Small intestine (tissue), 7 donors: ENCODE results near the gene LMO3. TPM values are rescaled to one million over a fixed set of nuclear protein-coding genes. Genes with fewer than 3 reads are reported as not detected.

ENCODE experiments used
- DNase-seq, 2 donors: peaks; one replicate each; pipeline versions ENCODE4 v3.0.0 to v3.0.0-alpha.2; 2013
- FAIRE-seq: peaks from 2 replicates; lab custom pipeline; 2012; peaks lifted over from hg19 to GRCh38; lab: Jason Lieb, UNC
- H3K27ac ChIP-seq, 3 donors: one replicate each; pipeline ENCODE4 v1.5.1; 2013; ENCODE audit warnings: low read length in 2 of 3, mild to moderate bottlenecking in 2 of 3, control low read depth in 1 of 3, inconsistent platforms in 1 of 3, low read depth in 1 of 3, moderate library complexity in 1 of 3
- H3K27me3 ChIP-seq, 3 donors: one replicate each; pipeline ENCODE4 v1.6.1; 2013; ENCODE audit warnings: low read length in 3 of 3, inconsistent platforms in 1 of 3; ENCODE audit not compliant: control insufficient read depth in 3 of 3, insufficient read depth in 3 of 3
- H3K36me3 ChIP-seq, 3 donors: one replicate each; pipeline ENCODE4 v1.6.1; 2013; ENCODE audit warnings: low read length in 3 of 3, inconsistent platforms in 1 of 3, low read depth in 1 of 3, mild to moderate bottlenecking in 1 of 3, moderate library complexity in 1 of 3; ENCODE audit not compliant: control insufficient read depth in 3 of 3, insufficient read depth in 2 of 3
- H3K4me1 ChIP-seq, 3 donors: one replicate each; pipeline ENCODE4 v1.6.1; 2013; ENCODE audit warnings: low read length in 2 of 3, inconsistent platforms in 1 of 3, low read depth in 1 of 3, mild to moderate bottlenecking in 1 of 3, moderate library complexity in 1 of 3; ENCODE audit not compliant: control insufficient read depth in 3 of 3, insufficient read depth in 2 of 3
- H3K4me3 ChIP-seq, 3 donors: one replicate each; pipeline ENCODE4 v1.5.1; 2013; ENCODE audit warnings: low read length in 3 of 3, control low read depth in 1 of 3, inconsistent platforms in 1 of 3, low read depth in 1 of 3, mild to moderate bottlenecking in 1 of 3, moderate library complexity in 1 of 3
- H3K9me3 ChIP-seq, 2 donors: one replicate each; pipeline ENCODE4 v1.6.1; 2013; ENCODE audit warnings: low read depth in 1 of 2, low read length in 1 of 2; ENCODE audit not compliant: control insufficient read depth in 2 of 2, insufficient read depth in 1 of 2
- WGBS, 3 donors: extraction: QIAGEN DNeasy Blood & Tissue Kit; methylation state at CpG; one replicate each; pipeline ENCODE4 v1.1.7; 2013; 5-methylcytosine and 5-hydroxymethylcytosine counted together
- polyA plus RNA-seq, 4 donors: library from polyadenylated mRNA; stranded (reverse) in 3 of 4; unstranded in 1 of 4; fragments of 200-250 nt in 3 of 4; fragments of 120-200 nt in 1 of 4; gene quantifications; one replicate each; pipeline versions ENCODE4 v1.2.1 to v1.2.3, GENCODE V29; 2013
- donor health status: healthy with polysubstance abuse.
- donor health status: control.
- donor health status: control.
- donor health status: Bipolar disorder and iron deficiency.
- donor health status: healthy.

Gene LMO3
- polyA plus RNA-seq, 4 donors: 0.24 to 1.9 (median 0.48) TPM

- Histone ChIP-seq H3K4me3 (peak overlapping the region in 1 of 3 donors; percentile 43), H3K27me3 (peaks cover 0 to 73% (median 12%) of the 10 kb centered on the region in 3 donors), H3K9me3 (no peaks in the 10 kb centered on the region), H3K36me3 (no peaks in the 10 kb centered on the region), H3K27ac (no peak overlapping the region), H3K4me1 (peaks cover 0 to 12% (median 0%) of the 10 kb centered on the region in 3 donors)
- FAIRE-seq (no peak), DNase-seq (peak in 1 of 2 donors; percentile 14)
- WGBS, 3 donors: 1 to 4% (median 2%) methylated on average over 23 of the region's 23 CpGs
Observed at GRCh38 chr12:16605642-16606116, 283 bp downstream of the LMO3 start.

- Histone ChIP-seq H3K36me3 (no peaks in the 10 kb centered on the region), H3K9me3 (no peaks in the 10 kb centered on the region), H3K4me3 (peak overlapping the region in 1 of 3 donors; percentile 12), H3K27me3 (peaks cover 0 to 67% (median 8%) of the 10 kb centered on the region in 3 donors), H3K4me1 (peaks cover 0 to 12% (median 0%) of the 10 kb centered on the region in 3 donors), H3K27ac (no peak overlapping the region)
- FAIRE-seq (no peak), DNase-seq (no peak)
- 7 to 21% (median 12%) methylated on average over 22 of the region's 22 CpGs for WGBS, 3 donors
Observed at GRCh38 chr12:16604596-16605252, 1.2 kb downstream of the LMO3 start.

GRCh38 chr12:16603916-16604575 lies 1.9 kb downstream of the LMO3 start:
- DNase-seq (peak in 1 of 2 donors; percentile 14), FAIRE-seq (no peak)
- Histone ChIP-seq H3K4me1 (peaks cover 0 to 12% (median 0%) of the 10 kb centered on the region in 3 donors), H3K9me3 (no peaks in the 10 kb centered on the region), H3K27ac (no peak overlapping the region), H3K4me3 (no peak overlapping the region), H3K36me3 (no peaks in the 10 kb centered on the region), H3K27me3 (peaks cover 0 to 63% (median 8%) of the 10 kb centered on the region in 3 donors)
- WGBS, 3 donors: 62 to 78% (median 65%) methylated on average over 3 of the region's 3 CpGs

- H3K27ac ChIP-seq: no peak overlapping the region
- WGBS, 3 donors: 84 to 93% (median 89%) methylated on average over 5 of the region's 5 CpGs
- no peaks in the 10 kb centered on the region for H3K9me3 ChIP-seq
- FAIRE-seq (no peak), DNase-seq (no peak)
- H3K36me3 ChIP-seq: no peaks in the 10 kb centered on the region
- no peak overlapping the region for H3K4me3 ChIP-seq
- peaks cover 0 to 58% (median 6%) of the 10 kb centered on the region in 3 donors for H3K27me3 ChIP-seq
- H3K4me1 ChIP-seq: peaks cover 0 to 12% (median 0%) of the 10 kb centered on the region in 3 donors
Observed at GRCh38 chr12:16603260-16603915, 2.6 kb downstream of the LMO3 start.

GRCh38 chr12:16602412-16602811 lies 3.5 kb downstream of the LMO3 start:
- DNase-seq (no peak), FAIRE-seq (no peak)
- 64 to 69% (median 65%) methylated on average over 2 of the region's 2 CpGs for WGBS, 3 donors
- no peaks in the 10 kb centered on the region for H3K9me3 ChIP-seq
- H3K27ac ChIP-seq: no peak overlapping the region
- H3K4me3 ChIP-seq: no peak overlapping the region
- peaks cover 0 to 50% (median 2%) of the 10 kb centered on the region in 3 donors for H3K27me3 ChIP-seq
- peaks cover 0 to 12% (median 0%) of the 10 kb centered on the region in 3 donors for H3K4me1 ChIP-seq
- H3K36me3 ChIP-seq: no peaks in the 10 kb centered on the region

GRCh38 chr12:16600525-16600924 lies 5.4 kb downstream of the LMO3 start:
- no peak for DNase-seq
- Histone ChIP-seq H3K27ac (no peak overlapping the region), H3K36me3 (no peaks in the 10 kb centered on the region), H3K4me3 (no peak overlapping the region), H3K4me1 (peaks cover 0 to under 1% (median 0%) of the 10 kb centered on the region in 3 donors), H3K27me3 (peaks cover 0 to 31% (median 0%) of the 10 kb centered on the region in 3 donors), H3K9me3 (no peaks in the 10 kb centered on the region)
- no peak for FAIRE-seq
- 64 to 79% (median 69%) methylated on average over 5 of the region's 5 CpGs for WGBS, 3 donors

GRCh38 chr12:16599081-16599480 lies 6.9 kb downstream of the LMO3 start:
- H3K36me3 ChIP-seq: no peaks in the 10 kb centered on the region
- H3K27ac ChIP-seq: no peak overlapping the region
- H3K27me3 ChIP-seq: peaks cover 0 to 18% (median 0%) of the 10 kb centered on the region in 3 donors
- DNase-seq (no peak), FAIRE-seq (no peak)
- H3K4me1 ChIP-seq: no peaks in the 10 kb centered on the region
- no peaks in the 10 kb centered on the region for H3K9me3 ChIP-seq
- WGBS, 3 donors: 70 to 86% (median 74%) methylated on average over 6 of the region's 6 CpGs
- H3K4me3 ChIP-seq: no peak overlapping the region

- Histone ChIP-seq H3K27me3 (peaks cover 0 to 4% (median 0%) of the 10 kb centered on the region in 3 donors), H3K27ac (no peak overlapping the region), H3K9me3 (no peaks in the 10 kb centered on the region), H3K4me1 (no peaks in the 10 kb centered on the region), H3K36me3 (no peaks in the 10 kb centered on the region), H3K4me3 (no peak overlapping the region)
- no peak for DNase-seq
- no peak for FAIRE-seq
Observed at GRCh38 chr12:16594797-16595196, 11.2 kb downstream of the LMO3 start.
